GM08714 (cell line): ENCODE results near the gene MIER2.

ENCODE experiments used
- H3K4me3 ChIP-seq: fragments of 200-500 bp; sonication (Bioruptor generic); 2 replicates; pipeline ENCODE4 v1.5.1; 2014; ENCODE audit warnings: mild to moderate bottlenecking, low read length, inconsistent platforms
- ZNF274 ChIP-seq: IDR thresholded peaks from 2 replicates; pipeline ENCODE4 v1.6.1; 2012; ENCODE audit warnings: mild to moderate bottlenecking, low read depth, low read length

MIER2 gene

DNA sequence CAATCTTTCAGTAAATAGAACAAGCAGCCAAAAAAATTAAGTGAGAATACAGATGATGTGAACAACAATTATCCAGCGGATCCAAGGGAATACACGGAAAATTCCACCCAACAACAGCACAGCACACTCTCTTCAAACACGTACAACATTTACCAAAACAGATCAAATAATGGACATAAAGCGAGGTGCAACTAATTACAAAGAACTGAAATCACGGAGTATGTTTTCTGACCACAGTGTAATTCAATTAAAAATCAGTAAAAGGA lies 26.2 kb downstream of the MIER2 start:
- no peak for TF ChIP-seq ZNF274
- H3K4me3 ChIP-seq = no peak overlapping the region

DNA sequence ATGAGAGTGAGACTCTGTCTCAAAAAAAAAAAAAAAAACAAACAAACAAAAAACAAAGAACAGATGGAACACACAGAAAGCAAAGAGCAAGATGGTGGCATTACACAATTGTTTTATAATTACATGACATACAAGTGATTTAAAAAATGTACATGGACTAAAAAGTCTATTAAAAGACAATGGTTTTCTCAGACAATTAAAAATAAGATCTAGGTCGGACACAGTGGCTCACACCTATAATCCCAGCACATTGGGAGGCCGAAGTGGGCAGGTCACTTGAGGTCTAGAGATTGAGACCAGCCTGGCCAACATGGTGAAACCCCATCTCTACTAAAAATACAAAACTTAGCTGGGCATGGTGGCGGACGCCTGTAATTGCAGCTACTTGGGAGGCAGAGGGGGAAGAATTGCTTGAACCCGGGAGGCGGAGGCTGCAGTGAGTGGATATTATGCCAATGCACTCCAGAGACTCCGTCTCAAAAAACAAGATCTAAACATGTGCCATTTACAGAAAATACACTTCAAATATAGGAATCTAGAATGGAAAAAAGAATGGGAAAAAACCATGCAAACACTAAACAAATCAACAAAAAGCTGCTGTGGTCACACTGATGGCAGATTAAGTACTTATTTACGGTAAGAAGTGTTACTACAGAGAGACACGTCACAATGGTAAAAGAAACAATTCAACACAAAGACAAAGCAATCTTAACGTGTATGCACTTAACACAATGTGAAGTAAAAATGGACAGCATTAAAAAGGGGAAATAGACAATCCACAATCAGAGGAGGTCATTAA lies 26.7 kb downstream of the MIER2 start:
- no peak overlapping the region for H3K4me3 ChIP-seq
- no peak for TF ChIP-seq ZNF274

DNA sequence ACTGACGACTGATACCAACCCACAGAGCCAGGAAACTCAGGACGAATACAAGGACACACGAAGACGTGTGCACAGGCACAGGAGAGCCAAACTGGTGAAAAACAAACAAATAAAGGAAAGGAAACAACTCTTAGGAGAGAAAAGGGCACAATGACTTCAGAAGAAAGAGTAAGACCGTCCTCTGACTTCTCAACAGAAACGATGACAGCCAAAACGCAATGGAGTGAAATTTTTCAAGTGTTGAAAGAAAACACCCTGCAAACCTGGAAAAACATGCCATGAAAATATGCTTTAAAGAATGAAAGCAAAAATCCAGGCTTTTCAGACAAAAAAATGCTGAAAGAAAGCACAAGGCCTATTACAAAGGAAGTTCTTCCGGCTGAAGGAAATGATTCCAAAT lies 28.8 kb downstream of the MIER2 start:
- H3K4me3 ChIP-seq = no peak overlapping the region
- no peak for TF ChIP-seq ZNF274

DNA sequence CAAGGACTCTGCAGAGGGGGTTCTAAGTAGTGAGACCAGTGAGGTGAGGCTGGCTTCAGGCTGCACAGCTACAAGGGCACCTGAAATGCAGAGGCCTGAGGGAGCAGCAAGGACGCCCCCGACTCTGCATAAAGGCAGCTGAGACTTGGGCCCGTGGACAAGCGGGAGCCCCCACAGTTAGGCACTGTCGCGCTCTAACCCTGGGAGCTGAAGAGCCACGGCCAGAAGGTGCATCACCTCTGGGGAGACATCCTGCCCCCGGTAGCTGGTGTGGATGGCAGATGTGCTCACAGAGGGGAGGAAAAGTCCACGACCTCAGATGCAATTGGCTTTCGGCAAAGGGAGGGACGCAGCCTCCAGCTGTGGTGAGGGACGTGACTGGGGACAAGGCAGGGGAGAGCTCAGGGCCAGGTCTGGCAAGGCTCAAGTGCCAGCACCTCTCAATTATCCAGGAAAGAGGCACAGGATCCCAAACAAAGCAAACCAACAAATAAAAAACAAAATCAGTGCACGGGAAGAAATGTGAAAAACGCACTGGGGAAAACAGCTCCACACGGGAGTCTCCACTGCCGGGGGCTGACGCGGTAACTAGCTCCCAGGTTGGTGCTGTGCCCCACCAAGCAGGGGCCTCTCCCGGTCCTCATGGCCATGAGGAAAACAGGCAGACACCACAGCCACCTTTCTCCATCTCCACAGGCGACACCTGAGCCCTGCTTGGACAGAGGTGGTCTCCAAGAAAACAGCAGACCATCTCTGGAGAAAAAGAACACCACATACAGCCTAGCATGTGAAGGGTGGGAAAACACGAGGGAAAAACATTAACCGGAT lies 30.4 kb downstream of the MIER2 start:
- no peak for TF ChIP-seq ZNF274
- no peak overlapping the region for H3K4me3 ChIP-seq

DNA sequence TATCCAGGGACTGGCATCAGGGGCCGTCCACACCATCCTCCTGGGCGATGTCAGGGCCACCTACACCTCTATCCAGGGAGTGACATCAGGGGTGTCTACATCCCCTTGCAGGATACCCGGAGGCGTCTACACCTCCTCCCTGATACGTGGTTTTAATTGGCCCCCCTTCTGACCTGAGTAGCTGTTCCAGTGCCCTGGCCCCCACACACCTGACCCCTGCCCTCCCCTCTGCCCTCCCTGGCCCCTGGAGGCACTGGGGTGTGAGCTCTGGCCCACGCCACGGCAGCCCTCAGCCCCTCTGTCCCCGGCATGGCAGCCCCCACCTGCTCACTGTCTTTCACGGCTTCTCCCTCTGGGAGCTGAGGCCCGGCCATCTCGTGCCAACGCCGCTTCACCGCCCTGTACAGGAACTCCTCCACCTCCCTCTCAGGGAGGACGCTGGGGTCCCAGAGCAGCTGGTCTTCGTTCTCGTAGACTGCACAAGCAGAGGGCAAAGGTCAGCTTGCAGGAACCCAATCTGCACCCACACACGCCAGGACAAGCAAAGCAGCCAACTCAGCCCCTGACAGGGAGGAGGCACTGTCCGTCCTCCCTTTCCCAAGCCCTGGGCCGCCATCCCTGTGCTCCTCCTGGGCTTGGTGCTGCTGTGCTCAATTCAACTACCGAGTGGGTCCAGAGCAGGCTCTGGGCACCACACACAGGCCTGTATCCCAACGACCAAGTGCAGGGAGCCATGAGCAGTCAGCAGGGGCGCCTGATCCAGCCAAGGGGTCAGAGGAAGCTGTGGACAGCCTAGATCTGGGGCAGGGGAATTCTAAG lies 31.2 kb downstream of the MIER2 start:
- H3K4me3 ChIP-seq = no peak overlapping the region
- TF ChIP-seq ZNF274 = no peak

DNA sequence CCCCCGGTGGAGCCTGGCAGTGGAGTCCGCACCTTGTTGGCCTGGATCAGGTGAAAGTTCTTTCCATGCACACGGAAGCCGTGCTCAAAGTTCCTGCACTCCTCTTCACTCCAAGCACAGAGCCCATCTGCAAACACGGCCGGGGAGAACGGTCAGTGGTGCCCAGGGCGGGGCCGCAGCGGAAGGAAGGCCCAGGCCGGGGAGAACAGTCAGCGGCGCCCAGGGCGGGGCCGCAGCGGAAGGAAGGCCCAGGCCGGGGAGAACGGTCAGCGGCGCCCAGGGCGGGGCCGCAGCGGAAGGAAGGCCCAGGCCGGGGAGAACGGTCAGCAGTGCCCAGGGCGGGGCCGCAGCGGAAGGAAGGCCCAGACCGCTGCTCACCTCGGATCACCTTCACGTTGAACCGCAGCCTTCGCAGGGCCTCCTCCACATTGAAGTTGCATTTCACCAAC lies 32.8 kb downstream of the MIER2 start:
- no peak overlapping the region for H3K4me3 ChIP-seq
- TF ChIP-seq ZNF274 = no peak

DNA sequence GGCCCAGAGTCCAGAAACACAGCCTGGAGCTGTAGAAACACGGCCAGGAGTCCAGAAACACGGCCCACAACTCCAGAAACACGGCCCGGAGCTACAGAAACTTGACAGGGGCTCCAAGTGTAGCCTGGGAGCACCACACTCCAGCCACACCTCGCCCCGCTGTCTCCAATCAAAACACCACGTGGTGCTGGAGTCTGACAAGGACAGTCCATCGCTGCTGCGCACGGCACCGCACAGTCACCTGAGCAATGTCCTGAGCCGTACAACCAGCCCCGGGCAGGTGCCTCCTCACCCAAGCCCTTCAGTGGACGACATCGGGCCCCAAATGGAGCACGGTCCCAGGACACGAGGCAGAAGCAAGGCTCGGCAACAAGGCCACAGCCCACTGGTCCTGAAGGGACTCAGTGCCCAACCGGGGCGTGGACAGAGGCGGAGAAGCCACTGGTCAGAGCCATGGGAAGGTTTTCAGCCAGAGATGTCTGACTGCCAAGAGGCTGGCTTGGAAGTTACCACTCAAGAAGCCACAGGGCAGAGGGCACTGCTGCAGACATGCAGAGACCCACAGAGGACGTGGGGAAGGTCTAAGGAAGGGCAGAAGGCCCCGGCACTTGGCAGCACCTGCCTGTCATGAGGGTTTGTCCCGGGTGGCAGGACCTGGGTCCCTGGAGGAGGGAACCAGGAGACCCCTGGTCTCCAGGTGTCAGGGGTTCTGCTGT lies 33.7 kb downstream of the MIER2 start:
- TF ChIP-seq ZNF274 = no peak
- H3K4me3 ChIP-seq = no peak overlapping the region

DNA sequence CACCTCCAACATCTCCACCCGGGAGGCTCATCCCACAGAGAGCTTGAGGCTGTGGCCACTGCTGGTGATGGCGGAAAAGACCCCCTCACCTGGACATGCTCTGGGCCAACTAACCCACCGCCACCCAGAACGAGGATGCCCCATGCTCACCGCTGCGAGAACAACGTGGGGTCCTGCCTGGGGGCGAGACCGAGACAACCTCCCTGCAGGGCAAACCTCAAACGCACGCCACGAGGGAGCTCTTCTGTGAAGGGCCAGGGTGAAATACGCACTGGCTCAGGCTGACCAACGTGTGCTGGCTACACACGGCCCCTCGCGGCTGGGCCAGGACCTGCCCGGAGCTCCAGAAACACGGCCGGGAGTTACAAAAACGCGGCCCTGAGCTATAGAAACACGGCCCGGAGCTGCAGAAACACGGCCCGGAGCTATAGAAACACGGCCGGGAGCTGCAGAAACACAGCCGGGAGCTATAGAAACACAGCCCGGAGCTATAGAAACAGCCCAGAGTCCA lies 34.4 kb downstream of the MIER2 start:
- H3K4me3 ChIP-seq = no peak overlapping the region
- TF ChIP-seq ZNF274 = no peak

DNA sequence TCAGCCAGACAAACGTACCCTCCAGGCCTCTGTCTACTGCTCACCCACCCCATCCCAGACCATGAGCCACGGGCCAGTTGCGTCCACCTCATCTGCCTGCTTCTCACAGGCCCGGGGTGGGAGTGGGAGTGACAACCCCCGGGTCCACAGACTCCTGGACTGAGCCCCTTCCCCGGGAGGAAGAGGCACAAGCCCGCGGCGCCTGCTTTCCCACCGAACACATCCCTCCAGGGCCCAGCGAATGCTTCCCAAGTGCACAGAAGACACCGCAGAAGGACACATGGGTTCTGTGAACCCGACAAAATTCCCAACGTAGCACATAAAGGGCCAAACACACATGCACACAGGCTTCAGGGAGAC lies 35.4 kb downstream of the MIER2 start:
- no peak overlapping the region for H3K4me3 ChIP-seq
- TF ChIP-seq ZNF274 = no peak

DNA sequence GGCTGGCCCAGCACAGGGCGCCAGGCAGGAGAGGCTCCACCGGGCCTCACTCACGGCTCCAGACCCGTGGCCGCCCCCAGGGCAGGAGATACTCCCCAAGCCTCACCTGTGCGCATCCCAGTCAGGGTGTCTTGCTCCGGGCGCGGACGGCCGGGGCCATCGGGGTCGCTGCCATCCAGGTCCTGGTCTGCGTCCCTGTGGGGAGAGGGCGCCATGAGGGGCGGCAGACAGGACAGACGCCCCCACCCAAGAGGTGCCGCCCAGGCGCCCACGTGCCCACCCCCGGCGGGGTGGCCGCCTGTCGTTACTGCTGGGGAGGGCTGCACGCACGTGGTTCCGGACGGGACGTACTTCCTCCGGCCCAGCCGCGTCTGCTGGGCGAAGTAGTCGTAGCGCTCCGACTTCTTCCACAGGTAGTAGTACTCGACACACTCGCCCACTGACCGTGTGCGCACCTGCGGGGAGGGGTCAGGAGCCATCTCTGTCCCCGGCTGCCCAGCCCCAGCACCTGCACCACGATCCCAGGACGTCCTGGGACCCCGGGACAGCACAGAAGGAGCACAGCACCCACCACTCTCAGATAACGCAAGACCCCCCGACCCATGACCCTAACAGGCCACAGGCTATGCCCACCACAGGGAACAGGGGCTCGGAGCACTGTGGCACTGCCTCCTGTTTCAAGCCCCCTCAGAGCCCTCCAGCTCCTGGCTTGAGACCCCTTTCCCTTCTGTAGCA lies 36.0 kb downstream of the MIER2 start:
- no peak overlapping the region for H3K4me3 ChIP-seq
- TF ChIP-seq ZNF274 = no peak

DNA sequence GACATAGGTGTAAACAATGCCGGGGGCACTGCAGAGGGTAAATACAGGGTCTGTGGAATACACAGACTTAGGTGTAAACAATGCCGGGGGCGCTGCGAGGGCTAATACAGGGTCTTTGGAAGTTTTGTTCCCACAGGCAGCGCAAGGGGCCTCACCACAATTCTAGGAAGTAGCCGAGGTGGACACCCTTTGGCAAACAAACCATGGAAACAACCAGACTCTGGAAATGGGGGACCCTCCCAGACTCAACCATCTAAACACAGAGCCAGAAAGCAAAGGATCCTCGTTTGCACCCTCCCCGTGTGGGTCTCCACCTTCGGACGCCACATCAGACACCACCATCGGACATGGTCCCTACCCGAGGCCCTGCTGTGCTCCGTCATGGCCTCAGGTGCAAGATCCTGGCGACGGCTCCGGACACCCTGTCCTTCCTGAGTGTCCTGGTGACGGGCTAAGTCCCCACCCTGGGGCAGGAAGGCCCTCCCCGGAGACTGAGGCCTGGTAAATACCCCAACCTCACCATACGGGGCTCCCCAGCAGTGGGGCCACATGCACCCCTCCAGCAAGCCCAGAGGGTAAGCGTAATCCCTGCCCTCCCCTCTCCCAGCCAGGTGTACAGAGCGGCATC lies 36.7 kb downstream of the MIER2 start:
- no peak overlapping the region for H3K4me3 ChIP-seq
- no peak for TF ChIP-seq ZNF274

DNA sequence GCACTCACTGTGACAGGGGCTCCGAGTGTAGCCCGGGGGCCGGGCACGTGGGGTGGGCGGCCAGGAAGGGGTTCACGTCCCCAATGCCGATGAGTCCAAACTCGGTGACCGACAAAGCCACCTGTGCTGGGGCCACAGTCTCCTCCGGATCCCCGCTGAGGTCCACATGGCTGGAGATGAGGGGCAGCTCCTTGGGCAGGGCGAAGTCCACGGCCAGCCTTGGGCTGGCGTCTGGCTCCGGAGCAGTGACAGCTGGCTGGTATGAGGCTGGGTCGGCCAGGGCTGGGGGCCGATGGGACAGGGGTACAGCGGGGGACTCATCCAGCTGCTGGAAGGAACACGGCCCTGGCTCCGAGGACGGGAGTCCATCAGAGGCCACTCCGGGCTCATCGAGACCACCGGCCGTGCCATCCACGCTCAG lies 37.5 kb downstream of the MIER2 start:
- no peak overlapping the region for H3K4me3 ChIP-seq
- TF ChIP-seq ZNF274 = no peak

DNA sequence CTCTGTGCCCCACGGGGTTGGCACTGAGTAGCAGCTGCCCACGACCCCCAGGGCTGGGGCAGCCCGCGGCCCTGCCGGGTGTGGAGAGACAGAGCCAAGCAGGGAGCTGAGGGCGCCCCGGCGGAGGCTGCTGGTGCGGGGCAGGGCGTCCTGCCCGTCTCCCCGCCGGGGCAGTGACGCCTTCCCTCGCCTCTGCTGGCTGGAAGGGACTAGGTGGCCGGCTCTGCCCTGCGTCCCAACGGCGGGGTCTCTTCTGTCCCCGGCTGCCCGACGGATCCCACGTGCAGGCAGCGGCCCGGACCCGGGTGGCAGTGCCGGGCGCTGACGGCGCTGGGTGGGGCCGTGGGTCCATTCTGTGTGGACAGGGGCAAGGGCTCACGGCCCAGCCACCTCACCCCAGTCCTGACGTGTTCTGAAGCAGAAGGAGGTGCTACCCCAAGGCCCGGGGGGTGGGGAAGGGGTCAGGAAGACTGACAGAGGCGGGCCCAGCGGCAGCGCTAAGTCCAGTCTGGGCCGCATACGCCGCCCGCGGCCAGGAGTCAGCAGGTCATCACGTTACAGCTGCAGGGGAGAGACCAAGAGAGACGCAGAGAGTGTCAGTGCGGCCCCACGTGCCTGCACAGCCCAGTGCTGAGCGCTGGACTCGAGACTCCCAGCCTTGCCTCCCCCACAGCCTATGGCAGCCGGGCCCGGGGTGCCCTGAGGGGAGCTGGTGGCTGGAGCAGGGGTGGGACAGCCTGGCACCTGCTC lies 38.3 kb downstream of the MIER2 start:
- no peak for TF ChIP-seq ZNF274
- H3K4me3 ChIP-seq = no peak overlapping the region
